22Rv1 (cell line): Measurements from ENCODE around the gene RNU7-1.

Source experiments
- ZFX ChIP-seq: fragments of 450-650 bp; IDR thresholded peaks from 2 replicates; pipeline ENCODE4 v1.6.1; 2017; ENCODE audit warnings: antibody characterized with exemption, borderline replicate concordance
- TF ChIP-seq, protein P1 (sequence below): fragments of 450-650 bp; IDR thresholded peaks from 2 replicates; pipeline ENCODE4 v1.5.1; 2017; ENCODE audit warnings: mild to moderate bottlenecking

DNA sequence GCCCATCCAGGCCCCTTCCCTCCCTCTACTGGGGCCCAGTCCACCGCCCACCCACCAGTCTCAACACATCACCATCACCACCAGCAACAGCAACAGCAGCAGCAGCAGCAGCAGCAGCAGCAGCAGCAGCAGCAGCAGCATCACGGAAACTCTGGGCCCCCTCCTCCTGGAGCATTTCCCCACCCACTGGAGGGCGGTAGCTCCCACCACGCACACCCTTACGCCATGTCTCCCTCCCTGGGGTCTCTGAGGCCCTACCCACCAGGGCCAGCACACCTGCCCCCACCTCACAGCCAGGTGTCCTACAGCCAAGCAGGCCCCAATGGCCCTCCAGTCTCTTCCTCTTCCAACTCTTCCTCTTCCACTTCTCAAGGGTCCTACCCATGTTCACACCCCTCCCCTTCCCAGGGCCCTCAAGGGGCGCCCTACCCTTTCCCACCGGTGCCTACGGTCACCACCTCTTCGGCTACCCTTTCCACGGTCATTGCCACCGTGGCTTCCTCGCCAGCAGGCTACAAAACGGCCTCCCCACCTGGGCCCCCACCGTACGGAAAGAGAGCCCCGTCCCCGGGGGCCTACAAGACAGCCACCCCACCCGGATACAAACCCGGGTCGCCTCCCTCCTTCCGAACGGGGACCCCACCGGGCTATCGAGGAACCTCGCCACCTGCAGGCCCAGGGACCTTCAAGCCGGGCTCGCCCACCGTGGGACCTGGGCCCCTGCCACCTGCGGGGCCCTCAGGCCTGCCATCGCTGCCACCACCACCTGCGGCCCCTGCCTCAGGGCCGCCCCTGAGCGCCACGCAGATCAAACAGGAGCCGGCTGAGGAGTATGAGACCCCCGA lies 6.8 kb upstream of the RNU7-1 start:
- TF ChIP-seq, protein P1, sequence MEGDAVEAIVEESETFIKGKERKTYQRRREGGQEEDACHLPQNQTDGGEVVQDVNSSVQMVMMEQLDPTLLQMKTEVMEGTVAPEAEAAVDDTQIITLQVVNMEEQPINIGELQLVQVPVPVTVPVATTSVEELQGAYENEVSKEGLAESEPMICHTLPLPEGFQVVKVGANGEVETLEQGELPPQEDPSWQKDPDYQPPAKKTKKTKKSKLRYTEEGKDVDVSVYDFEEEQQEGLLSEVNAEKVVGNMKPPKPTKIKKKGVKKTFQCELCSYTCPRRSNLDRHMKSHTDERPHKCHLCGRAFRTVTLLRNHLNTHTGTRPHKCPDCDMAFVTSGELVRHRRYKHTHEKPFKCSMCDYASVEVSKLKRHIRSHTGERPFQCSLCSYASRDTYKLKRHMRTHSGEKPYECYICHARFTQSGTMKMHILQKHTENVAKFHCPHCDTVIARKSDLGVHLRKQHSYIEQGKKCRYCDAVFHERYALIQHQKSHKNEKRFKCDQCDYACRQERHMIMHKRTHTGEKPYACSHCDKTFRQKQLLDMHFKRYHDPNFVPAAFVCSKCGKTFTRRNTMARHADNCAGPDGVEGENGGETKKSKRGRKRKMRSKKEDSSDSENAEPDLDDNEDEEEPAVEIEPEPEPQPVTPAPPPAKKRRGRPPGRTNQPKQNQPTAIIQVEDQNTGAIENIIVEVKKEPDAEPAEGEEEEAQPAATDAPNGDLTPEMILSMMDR: no peak
- no peak for TF ChIP-seq ZFX
